Tibial nerve (tissue), 4 donors: ENCODE results near the gene PIP5K1C.

ENCODE experiments used
- EP300 ChIP-seq, 2 donors: sonication (generic); formaldehyde crosslinking; IDR thresholded peaks; one replicate each; pipeline ENCODE4 v1.6.1; 2017; ENCODE audit warnings: antibody characterized with exemption in 2 of 2, mild to moderate bottlenecking in 1 of 2
- POLR2A ChIP-seq, 2 donors: fragments of 450-650 bp; IDR thresholded peaks; one replicate each; pipeline ENCODE4 v1.6.1; 2017; ENCODE audit warnings: antibody characterized with exemption in 2 of 2, mild to moderate bottlenecking in 2 of 2, moderate library complexity in 2 of 2
- TF ChIP-seq, protein P1 (sequence below), 5 experiments: fragments of 200-600 bp in 3 of 5; fragments of 450-650 bp in 2 of 5; sonication (generic) in 3 of 5; IDR thresholded peaks; one replicate each; pipeline ENCODE4 v1.5.1; 2016 to 2019; ENCODE audit warnings: antibody characterized with exemption in 5 of 5, mild to moderate bottlenecking in 3 of 5, moderate library complexity in 2 of 5

GRCh38 chr19:3748965-3749364 is 48.7 kb upstream of the PIP5K1C start:
- TF ChIP-seq, protein P1, sequence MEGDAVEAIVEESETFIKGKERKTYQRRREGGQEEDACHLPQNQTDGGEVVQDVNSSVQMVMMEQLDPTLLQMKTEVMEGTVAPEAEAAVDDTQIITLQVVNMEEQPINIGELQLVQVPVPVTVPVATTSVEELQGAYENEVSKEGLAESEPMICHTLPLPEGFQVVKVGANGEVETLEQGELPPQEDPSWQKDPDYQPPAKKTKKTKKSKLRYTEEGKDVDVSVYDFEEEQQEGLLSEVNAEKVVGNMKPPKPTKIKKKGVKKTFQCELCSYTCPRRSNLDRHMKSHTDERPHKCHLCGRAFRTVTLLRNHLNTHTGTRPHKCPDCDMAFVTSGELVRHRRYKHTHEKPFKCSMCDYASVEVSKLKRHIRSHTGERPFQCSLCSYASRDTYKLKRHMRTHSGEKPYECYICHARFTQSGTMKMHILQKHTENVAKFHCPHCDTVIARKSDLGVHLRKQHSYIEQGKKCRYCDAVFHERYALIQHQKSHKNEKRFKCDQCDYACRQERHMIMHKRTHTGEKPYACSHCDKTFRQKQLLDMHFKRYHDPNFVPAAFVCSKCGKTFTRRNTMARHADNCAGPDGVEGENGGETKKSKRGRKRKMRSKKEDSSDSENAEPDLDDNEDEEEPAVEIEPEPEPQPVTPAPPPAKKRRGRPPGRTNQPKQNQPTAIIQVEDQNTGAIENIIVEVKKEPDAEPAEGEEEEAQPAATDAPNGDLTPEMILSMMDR (IDR thresholded peaks at IDR 0.05) = no peak
- no peak for TF ChIP-seq EP300 (IDR thresholded peaks at IDR 0.05)
- TF ChIP-seq POLR2A (IDR thresholded peaks at IDR 0.05) = no peak
